ENCODE measurements around the gene LRMDA. TPM values are rescaled to one million over a fixed set of nuclear protein-coding genes. Genes with fewer than 3 reads are reported as not detected.

LRMDA gene
- polyA plus RNA-seq, 4 donors, result 19.1 to 23.0 (median 20.7) TPM

GRCh38 chr10:76416642-76417041 is 985.2 kb downstream of the LRMDA start:
- DNase-seq (ENCODE audit: low read depth in 4 of 4, low spot score in 3 of 4), result no peak

GRCh38 chr10:76420725-76421124 is 989.3 kb downstream of the LRMDA start:
- DNase-seq (ENCODE audit: low read depth in 4 of 4, low spot score in 3 of 4), result no peak

DNA sequence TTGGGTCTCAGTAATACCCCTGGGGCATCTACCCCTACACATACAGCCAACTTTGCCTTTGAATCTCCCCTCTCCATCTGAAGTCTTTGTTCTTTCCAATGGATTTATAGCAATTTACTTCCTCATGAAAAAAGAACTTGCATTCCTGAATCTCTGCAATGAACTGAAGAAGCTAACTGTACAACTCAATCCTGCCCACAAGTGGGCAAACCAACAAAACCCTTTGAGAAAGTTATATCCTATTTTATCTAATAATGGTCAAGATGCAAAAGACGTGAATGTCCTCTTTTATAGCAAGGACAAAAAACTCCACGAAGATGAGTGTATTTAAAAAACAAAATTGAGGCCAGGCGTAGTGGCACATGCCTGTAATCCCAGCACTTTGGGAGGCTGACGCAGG is 991.3 kb downstream of the LRMDA start:
- no peak for DNase-seq (ENCODE audit: low read depth in 4 of 4, low spot score in 3 of 4)

- no peak for DNase-seq (ENCODE audit: low read depth in 4 of 4, low spot score in 3 of 4)
Observed at GRCh38 chr10:76428551-76429367, 997.3 kb downstream of the LRMDA start.

GRCh38 chr10:76429368-76430060 is 998.1 kb downstream of the LRMDA start:
- DNase-seq (ENCODE audit: low read depth in 4 of 4, low spot score in 3 of 4), result no peak

DNA sequence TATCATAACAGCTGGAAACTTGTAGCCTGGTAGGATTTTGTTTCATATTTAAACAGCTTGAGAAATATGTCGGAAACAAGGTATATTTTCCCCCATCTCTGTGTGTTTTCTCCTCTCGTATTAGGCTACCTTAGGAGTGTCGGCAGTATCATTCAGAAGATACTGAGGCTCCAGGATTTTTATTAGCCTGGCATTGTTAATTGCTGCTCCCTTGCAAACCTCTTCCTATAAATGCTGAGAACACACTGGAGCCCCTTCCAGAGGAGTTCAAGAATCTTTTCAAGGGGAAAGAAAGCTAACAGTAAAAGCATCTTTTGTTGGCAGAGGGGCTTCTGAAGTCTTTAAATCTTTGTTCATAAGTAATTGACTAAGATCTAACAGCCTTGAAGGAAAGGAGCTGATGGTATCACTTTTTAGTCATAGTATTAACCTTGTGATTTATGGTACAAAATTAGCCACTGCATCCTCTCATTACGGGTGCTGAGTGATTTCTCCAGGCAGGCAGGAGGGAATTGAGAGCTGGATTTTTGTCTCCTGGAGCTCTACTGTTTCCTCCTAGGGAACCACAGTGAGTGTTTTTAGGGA is 998.7 kb downstream of the LRMDA start:
- no peak for DNase-seq (ENCODE audit: low read depth in 4 of 4, low spot score in 3 of 4)

GRCh38 chr10:76432016-76433012 is 1000.9 kb downstream of the LRMDA start:
- no peak for DNase-seq (ENCODE audit: low read depth in 4 of 4, low spot score in 3 of 4)

- no peak for DNase-seq (ENCODE audit: low read depth in 4 of 4, low spot score in 3 of 4)
Observed at GRCh38 chr10:76433161-76434005, 1002.0 kb downstream of the LRMDA start.

DNA sequence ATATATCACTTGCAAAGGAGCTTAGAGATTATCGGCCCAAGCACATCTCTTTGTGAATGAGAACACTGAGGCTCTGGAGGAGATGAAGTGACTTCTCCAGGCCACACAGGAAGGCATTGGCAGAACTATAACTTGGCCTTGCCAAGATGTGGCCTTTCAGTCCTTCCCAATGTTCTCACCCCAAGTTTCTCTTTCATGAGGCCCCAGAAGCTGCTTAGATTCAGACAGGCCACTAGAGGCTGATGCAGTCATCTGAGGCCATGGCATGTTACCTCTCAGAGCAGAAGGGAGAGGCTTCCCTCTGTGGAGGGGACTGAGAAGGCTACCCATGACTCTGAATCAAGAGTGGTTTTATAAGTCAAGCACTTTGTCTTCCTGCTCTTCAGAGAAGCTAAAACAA is 1003.7 kb downstream of the LRMDA start:
- no peak for DNase-seq (ENCODE audit: low read depth in 4 of 4, low spot score in 3 of 4)

GRCh38 chr10:76436401-76436811 is 1005.0 kb downstream of the LRMDA start:
- no peak for DNase-seq (ENCODE audit: low read depth in 4 of 4, low spot score in 3 of 4)

DNA sequence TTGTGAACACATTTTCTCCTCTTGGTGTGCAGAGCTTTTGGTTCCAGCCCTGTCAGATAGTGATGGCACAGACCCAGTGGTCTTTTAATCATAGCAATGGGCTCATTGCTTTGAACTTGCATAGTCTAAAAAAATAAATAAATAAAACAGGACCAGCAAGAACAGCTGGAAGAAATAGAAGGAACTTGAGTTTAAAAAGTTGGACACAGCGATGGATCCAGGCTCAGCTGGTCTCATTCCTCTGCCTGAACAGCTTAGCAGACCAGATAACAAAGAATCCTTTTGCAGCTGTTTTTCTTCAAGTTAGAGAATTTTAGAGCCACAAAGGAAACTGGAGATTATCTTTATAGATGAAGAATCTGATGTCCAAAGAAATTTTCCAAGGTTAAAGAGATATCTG is 1005.6 kb downstream of the LRMDA start:
- no peak for DNase-seq (ENCODE audit: low read depth in 4 of 4, low spot score in 3 of 4)

- DNase-seq (ENCODE audit: low read depth in 4 of 4, low spot score in 3 of 4), result no peak
Observed at GRCh38 chr10:76440426-76440825, 1009.0 kb downstream of the LRMDA start.

DNA sequence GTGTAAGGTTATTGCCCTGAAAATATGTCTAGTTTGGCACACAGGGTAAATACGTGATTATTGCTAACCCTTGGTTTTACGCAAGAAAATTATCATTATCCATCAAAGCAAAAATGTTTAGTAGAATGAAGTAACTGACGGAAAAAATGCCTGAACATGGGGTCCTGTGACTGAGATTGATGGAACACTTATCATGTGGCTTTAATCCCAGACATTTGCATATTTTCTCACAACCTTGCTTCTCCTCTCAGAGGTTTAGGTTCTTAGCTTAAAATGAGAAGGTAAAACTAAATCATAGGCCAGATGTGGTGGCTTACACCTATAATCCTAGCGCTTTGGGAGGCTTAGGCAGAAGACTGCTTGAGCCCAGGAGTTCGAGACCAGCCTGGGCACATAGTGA is 1010.7 kb downstream of the LRMDA start:
- DNase-seq (ENCODE audit: low read depth in 4 of 4, low spot score in 3 of 4), result no peak

- DNase-seq (ENCODE audit: low read depth in 4 of 4, low spot score in 3 of 4), result no peak
Observed at GRCh38 chr10:76444034-76444800, 1012.8 kb downstream of the LRMDA start.

- DNase-seq (ENCODE audit: low read depth in 4 of 4, low spot score in 3 of 4), result no peak
Observed at GRCh38 chr10:76447578-76447977, 1016.2 kb downstream of the LRMDA start.

GRCh38 chr10:76451911-76452310 is 1020.5 kb downstream of the LRMDA start:
- no peak for DNase-seq (ENCODE audit: low read depth in 4 of 4, low spot score in 3 of 4)

DNA sequence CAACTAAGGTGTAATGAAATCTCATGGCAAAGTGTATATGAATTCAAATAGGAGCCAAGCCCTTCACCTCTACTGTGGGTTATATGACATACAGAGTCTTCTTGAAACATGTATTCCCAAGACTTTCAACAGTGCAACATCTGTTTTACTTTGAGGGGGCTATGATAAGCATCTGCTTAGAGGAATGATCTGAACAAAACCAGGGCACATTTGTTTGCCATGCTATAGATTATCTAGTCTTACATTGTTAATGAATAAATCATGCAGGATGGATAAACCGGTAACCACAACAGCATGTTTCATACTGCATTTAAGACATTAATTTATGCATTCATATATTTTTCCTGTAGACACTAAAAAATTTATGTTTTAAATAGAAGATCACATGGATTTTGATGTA is 1021.9 kb downstream of the LRMDA start:
- DNase-seq (ENCODE audit: low read depth in 4 of 4, low spot score in 3 of 4), result no peak

GRCh38 chr10:76453997-76454396 is 1022.6 kb downstream of the LRMDA start:
- no peak for DNase-seq (ENCODE audit: low read depth in 4 of 4, low spot score in 3 of 4)
